ENCODE data around the gene DCTN4.
A peak's percentile ranks its signal among the peaks of the same experiment; 100 is the strongest.
"Not testable (repeated sequence)": the region's sequence is repeated elsewhere in the genome, so short reads cannot be mapped to it uniquely, and the experiment has no call there.

The DCTN4 gene

GRCh38 chr5:150758203-150758530 is 650 bp downstream of the DCTN4 start:
- H3K9me3 ChIP-seq (ENCODE audit: low read depth, low read length) = no peaks in the 10 kb centered on the region
- peak overlapping the region; percentile 82; the same call in 1 of the 2 replicates for H3K27ac ChIP-seq
- H3K36me3 ChIP-seq (ENCODE audit: insufficient read depth, low read length) = peaks cover 33% of the 10 kb centered on the region
- peak overlapping the region; percentile 96 for H3K4me3 ChIP-seq
- peak overlapping the region; percentile 97 for H3K9ac ChIP-seq (ENCODE audit: insufficient read length)
- DNase-seq (ENCODE audit: low read depth, low spot score) = no peak
- no peak for TF ChIP-seq POLR2AphosphoS5 (IDR thresholded peaks at IDR 0.05; ENCODE audit: borderline replicate concordance, low read depth, low read length)
- no peak for TF ChIP-seq FOXP2 (optimal IDR thresholded peaks at IDR 0.05; ENCODE audit: control extremely low read depth, extremely low read length, insufficient read depth)
- no peak for TF ChIP-seq EZH2 (IDR thresholded peaks at IDR 0.05)

GRCh38 chr5:150757087-150757649 is 1.6 kb downstream of the DCTN4 start:
- TF ChIP-seq EZH2 (IDR thresholded peaks at IDR 0.05) (no peak), POLR2AphosphoS5 (IDR thresholded peaks at IDR 0.05; ENCODE audit: borderline replicate concordance, low read depth, low read length) (no peak), FOXP2 (optimal IDR thresholded peaks at IDR 0.05; ENCODE audit: control extremely low read depth, extremely low read length, insufficient read depth) (no peak)
- Histone ChIP-seq H3K9ac (ENCODE audit: insufficient read length) (peak overlapping the region; percentile 97), H3K4me3 (peak overlapping the region; percentile 96), H3K9me3 (ENCODE audit: low read depth, low read length) (no peaks in the 10 kb centered on the region), H3K27ac (no peak overlapping the region), H3K36me3 (ENCODE audit: insufficient read depth, low read length) (peaks cover 43% of the 10 kb centered on the region)
- no peak for DNase-seq (ENCODE audit: low read depth, low spot score)

GRCh38 chr5:150753863-150754262 is 5.0 kb downstream of the DCTN4 start:
- Histone ChIP-seq H3K27ac (no peak overlapping the region), H3K9me3 (ENCODE audit: low read depth, low read length) (no peaks in the 10 kb centered on the region), H3K9ac (ENCODE audit: insufficient read length) (no peak overlapping the region), H3K4me3 (no peak overlapping the region), H3K36me3 (ENCODE audit: insufficient read depth, low read length) (peaks cover 75% of the 10 kb centered on the region)
- DNase-seq (ENCODE audit: low read depth, low spot score) = no peak
- TF ChIP-seq FOXP2 (optimal IDR thresholded peaks at IDR 0.05; ENCODE audit: control extremely low read depth, extremely low read length, insufficient read depth) = no peak
- no peak for TF ChIP-seq EZH2 (IDR thresholded peaks at IDR 0.05)
- TF ChIP-seq POLR2AphosphoS5 (IDR thresholded peaks at IDR 0.05; ENCODE audit: borderline replicate concordance, low read depth, low read length) = no peak

- Histone ChIP-seq H3K27ac (no peak overlapping the region), H3K9ac (ENCODE audit: insufficient read length) (no peak overlapping the region), H3K36me3 (ENCODE audit: insufficient read depth, low read length) (peaks cover 76% of the 10 kb centered on the region), H3K4me3 (no peak overlapping the region), H3K9me3 (ENCODE audit: low read depth, low read length) (no peaks in the 10 kb centered on the region)
- DNase-seq (ENCODE audit: low read depth, low spot score) = no peak
- no peak for TF ChIP-seq EZH2 (IDR thresholded peaks at IDR 0.05)
- TF ChIP-seq FOXP2 (optimal IDR thresholded peaks at IDR 0.05; ENCODE audit: control extremely low read depth, extremely low read length, insufficient read depth) = no peak
- TF ChIP-seq POLR2AphosphoS5 (IDR thresholded peaks at IDR 0.05; ENCODE audit: borderline replicate concordance, low read depth, low read length) = no peak
Measured at GRCh38 chr5:150753463-150753862, 5.4 kb downstream of the DCTN4 start.

- peaks cover 74% of the 10 kb centered on the region for H3K36me3 ChIP-seq (ENCODE audit: insufficient read depth, low read length)
- TF ChIP-seq POLR2AphosphoS5 (IDR thresholded peaks at IDR 0.05; ENCODE audit: borderline replicate concordance, low read depth, low read length) = no peak
- TF ChIP-seq FOXP2 (optimal IDR thresholded peaks at IDR 0.05; ENCODE audit: control extremely low read depth, extremely low read length, insufficient read depth) = no peak
- peak overlapping the region; percentile 33 for H3K27ac ChIP-seq
- H3K9me3 ChIP-seq (ENCODE audit: low read depth, low read length) = no peaks in the 10 kb centered on the region
- DNase-seq (ENCODE audit: low read depth, low spot score) = no peak
- H3K9ac ChIP-seq (ENCODE audit: insufficient read length) = peak overlapping the region; percentile 25
- H3K4me3 ChIP-seq = no peak overlapping the region
Measured at GRCh38 chr5:150751096-150751891, 7.5 kb downstream of the DCTN4 start.

GRCh38 chr5:150750469-150750868 is 8.3 kb downstream of the DCTN4 start:
- no peak for DNase-seq (ENCODE audit: low read depth, low spot score)
- Histone ChIP-seq H3K27ac (peak overlapping the region; percentile 33; the same call in 1 of the 2 replicates), H3K9me3 (ENCODE audit: low read depth, low read length) (no peaks in the 10 kb centered on the region), H3K4me3 (no peak overlapping the region), H3K36me3 (ENCODE audit: insufficient read depth, low read length) (peaks cover 66% of the 10 kb centered on the region), H3K9ac (ENCODE audit: insufficient read length) (no peak overlapping the region)
- TF ChIP-seq POLR2AphosphoS5 (IDR thresholded peaks at IDR 0.05; ENCODE audit: borderline replicate concordance, low read depth, low read length) = no peak
- TF ChIP-seq FOXP2 (optimal IDR thresholded peaks at IDR 0.05; ENCODE audit: control extremely low read depth, extremely low read length, insufficient read depth) = no peak
- no peak for TF ChIP-seq EZH2 (IDR thresholded peaks at IDR 0.05)

GRCh38 chr5:150743142-150743488 is 15.7 kb downstream of the DCTN4 start:
- H3K9me3 ChIP-seq (ENCODE audit: low read depth, low read length); H3K27ac ChIP-seq; H3K9ac ChIP-seq (ENCODE audit: insufficient read length); DNase-seq (ENCODE audit: low read depth, low spot score); H3K4me3 ChIP-seq: not testable (repeated sequence)
- peaks cover 31% of the 10 kb centered on the region; the same call in 1 of the 2 replicates for H3K36me3 ChIP-seq (ENCODE audit: insufficient read depth, low read length)

GRCh38 chr5:150742455-150743141 is 16.2 kb downstream of the DCTN4 start:
- H3K4me3 ChIP-seq; H3K9ac ChIP-seq (ENCODE audit: insufficient read length); H3K9me3 ChIP-seq (ENCODE audit: low read depth, low read length); H3K27ac ChIP-seq; DNase-seq (ENCODE audit: low read depth, low spot score): not testable (repeated sequence)
- peaks cover 36% of the 10 kb centered on the region; the same call in 1 of the 2 replicates for H3K36me3 ChIP-seq (ENCODE audit: insufficient read depth, low read length)

Data from SK-N-MC (cell line).